OCI-LY7 (cell line): ENCODE results near the gene DHRS9. TPM values are rescaled to one million over a fixed set of nuclear protein-coding genes. Genes with fewer than 3 reads are reported as not detected.

ENCODE experiments used
- BruUV-seq: library from RNA; stranded (reverse); fragments of 400-500 nt; replicated peaks from 2 replicates; lab custom pipeline; 2021; lab: Mats Ljungman, UMichigan
- CTCF ChIA-PET: fragments of 300-600 bp; sonication (Branson Sonifier 250); formaldehyde crosslinking; loops from one replicate; lab custom pipeline; 2022; ENCODE audit warnings: antibody characterized with exemption; ENCODE audit not compliant: unreplicated experiment; lab: Charles Lee
- POLR2A ChIA-PET: fragments of 300-600 bp; sonication (Branson Sonifier 250); formaldehyde crosslinking; loops from one replicate; lab custom pipeline; 2022; ENCODE audit warnings: antibody characterized with exemption; lab: Charles Lee
- DNase-seq: peaks from one replicate; pipeline ENCODE4 v3.0.0-alpha.2; 2015; ENCODE audit warnings: low spot score
- H2AFZ ChIP-seq: fragments of 200-600 bp; sonication (generic), shearing (Covaris generic); 2 replicates; pipeline ENCODE4 v1.6.1; 2014; ENCODE audit warnings: mild to moderate bottlenecking, antibody characterized with exemption, low read length, moderate library complexity
- H3K27ac ChIP-seq: fragments of 200-600 bp; sonication (generic); 2 replicates; pipeline ENCODE4 v1.5.1; 2014; ENCODE audit warnings: mixed run types, low read depth, mild to moderate bottlenecking, moderate library complexity, low read length, inconsistent platforms; ENCODE audit not compliant: poor library complexity, severe bottlenecking
- H3K36me3 ChIP-seq: fragments of 200-600 bp; sonication (generic); 2 replicates; pipeline ENCODE4 v1.6.1; 2014; ENCODE audit warnings: mild to moderate bottlenecking, antibody characterized with exemption, low read length, moderate library complexity, mixed read lengths; ENCODE audit not compliant: insufficient read depth
- H3K4me1 ChIP-seq: fragments of 200-600 bp; sonication (generic); 2 replicates; pipeline ENCODE4 v1.5.1; 2014; ENCODE audit warnings: mild to moderate bottlenecking, low read length; ENCODE audit not compliant: insufficient read depth, poor library complexity, severe bottlenecking
- H3K4me2 ChIP-seq: fragments of 200-600 bp; sonication (generic); 2 replicates; pipeline ENCODE4 v1.6.1; 2014; ENCODE audit warnings: mild to moderate bottlenecking, low read length
- H3K4me3 ChIP-seq: fragments of 200-600 bp; sonication (generic); 2 replicates; pipeline ENCODE4 v1.5.1; 2014; ENCODE audit warnings: mild to moderate bottlenecking, low read depth, low read length; ENCODE audit not compliant: poor library complexity, severe bottlenecking
- H3K79me2 ChIP-seq: fragments of 200-600 bp; sonication (generic); 2 replicates; pipeline ENCODE4 v1.6.1; 2016; ENCODE audit warnings: low read depth, mild to moderate bottlenecking, low read length, moderate library complexity, mixed read lengths; ENCODE audit not compliant: insufficient read depth
- H3K9me2 ChIP-seq: fragments of 200-600 bp; sonication (generic); 2 replicates; pipeline ENCODE4 v1.6.1; 2016; ENCODE audit warnings: mild to moderate bottlenecking, low read length, mixed read lengths; ENCODE audit not compliant: insufficient read depth
- H3K9me3 ChIP-seq: fragments of 200-600 bp; sonication (generic); 2 replicates; pipeline ENCODE4 v1.6.1; 2014; ENCODE audit warnings: mild to moderate bottlenecking, mixed run types, low read length, mixed read lengths
- H4K20me1 ChIP-seq: fragments of 200-600 bp; sonication (generic); 2 replicates; pipeline ENCODE4 v1.6.1; 2014; ENCODE audit warnings: mild to moderate bottlenecking, antibody characterized with exemption, low read length, moderate library complexity, mixed read lengths; ENCODE audit not compliant: insufficient read depth
- CTCF ChIP-seq: fragments of 200-600 bp; sonication (generic); conservative IDR thresholded peaks from 2 replicates; pipeline ENCODE4 v1.5.1; 2014; ENCODE audit warnings: mild to moderate bottlenecking, antibody characterized with exemption, low read length, moderate library complexity, mixed read lengths
- EZH2phosphoT487 ChIP-seq: fragments of 200-600 bp; sonication (generic); IDR thresholded peaks from 2 replicates; pipeline ENCODE4 v1.6.1; 2018; ENCODE audit warnings: low read depth, borderline replicate concordance, mild to moderate bottlenecking, mixed run types, antibody characterized with exemption, low read length, moderate library complexity, mixed read lengths
- intact Hi-C: fragments of 100-400 bp; cut with micrococcal nuclease; formaldehyde crosslinking; loops from one replicate; pipeline ENCODE4 v1.10.0; 2022; ENCODE audit not compliant: unreplicated experiment
- total RNA-seq, 2 experiments: library from RNA; depleted of rRNA in 1 of 2; stranded (reverse); fragments of >200 nt in 1 of 2; shearing (Covaris generic) in 1 of 2; gene quantifications; 2 replicates each; pipeline ENCODE4 v1.2.3, GENCODE V29; 2014 to 2022

The DHRS9 gene
- total RNA-seq, 2 experiments from 2014 or later = 0.59 TPM; not detected in 1

DNA sequence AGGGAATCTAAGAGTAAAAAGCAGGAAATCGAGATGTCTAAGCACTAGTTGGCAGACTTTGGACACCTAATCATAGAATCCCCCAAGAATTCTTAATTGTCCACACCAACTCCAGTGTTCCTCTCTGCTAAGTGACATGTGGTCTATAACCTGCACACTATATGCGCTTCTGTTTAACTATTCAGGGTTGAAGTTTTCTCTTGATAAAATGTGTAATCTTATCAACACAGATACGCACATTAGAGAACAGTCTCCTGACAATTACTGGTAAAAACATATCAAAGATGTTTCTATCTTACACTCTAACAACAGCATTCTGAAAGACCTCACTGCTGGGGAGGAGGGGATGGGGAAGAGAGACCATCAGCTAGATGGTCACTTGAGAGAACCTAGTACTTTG, 42.1 kb upstream of the DHRS9 start:
- no peaks in the 10 kb centered on the region for H3K36me3 ChIP-seq
- intact Hi-C loops = no loop called here
- no peak overlapping the region for H3K4me2 ChIP-seq
- H3K9me2 ChIP-seq = no peaks in the 10 kb centered on the region
- BruUV-seq = no TSS peak
- H3K27ac ChIP-seq = no peak overlapping the region
- CTCF ChIA-PET = no interaction called here
- H3K79me2 ChIP-seq = no peaks in the 10 kb centered on the region
- no peak overlapping the region for H3K4me3 ChIP-seq
- DNase-seq = no peak
- H3K4me1 ChIP-seq = no peaks in the 10 kb centered on the region
- no peaks in the 10 kb centered on the region for H4K20me1 ChIP-seq
- TF ChIP-seq CTCF = no peak
- TF ChIP-seq EZH2phosphoT487 = no peak
- no peak overlapping the region for H2AFZ ChIP-seq
- no peaks in the 10 kb centered on the region for H3K9me3 ChIP-seq
- POLR2A ChIA-PET = interaction anchor here (0.6 to 0.7 kb wide), 2 partner anchors 8 to 135 kb away, joined by 3 read pairs; no protein-coding TSS in a partner anchor

DNA sequence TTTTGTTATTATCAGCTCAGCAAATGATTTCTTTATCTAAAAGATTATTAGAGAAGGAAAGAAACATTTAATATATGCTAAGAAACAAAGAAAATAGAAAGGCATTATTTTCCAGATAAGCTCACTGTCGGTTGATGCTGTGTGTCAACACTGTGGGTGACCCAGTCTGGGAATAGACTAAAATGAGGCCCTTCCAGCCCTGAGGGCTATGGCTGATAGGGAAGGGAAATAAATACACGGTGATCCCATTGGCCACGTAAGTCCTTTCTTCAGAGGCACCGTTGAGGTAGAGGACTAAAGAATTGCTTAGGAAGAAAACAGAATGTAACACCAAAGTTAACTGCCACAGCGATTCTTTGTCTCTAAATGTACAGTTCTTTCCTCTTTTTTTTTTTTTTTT, 40.0 kb upstream of the DHRS9 start:
- Histone ChIP-seq H3K36me3 (no peaks in the 10 kb centered on the region), H3K4me3 (no peak overlapping the region), H2AFZ (no peak overlapping the region), H3K79me2 (no peaks in the 10 kb centered on the region), H3K27ac (no peak overlapping the region), H3K4me1 (no peaks in the 10 kb centered on the region), H3K4me2 (no peak overlapping the region), H3K9me3 (no peaks in the 10 kb centered on the region), H4K20me1 (no peaks in the 10 kb centered on the region), H3K9me2 (no peaks in the 10 kb centered on the region)
- TF ChIP-seq CTCF = no peak
- TF ChIP-seq EZH2phosphoT487 = no peak
- no TSS peak for BruUV-seq
- intact Hi-C loops = no loop called here
- ChIA-PET CTCF (no interaction called here), POLR2A (interaction anchor here (0.5 to 0.9 kb wide), 4 partner anchors 15 to 1446 kb away, joined by 3 read pairs; no protein-coding TSS in a partner anchor)
- DNase-seq = no peak

DNA sequence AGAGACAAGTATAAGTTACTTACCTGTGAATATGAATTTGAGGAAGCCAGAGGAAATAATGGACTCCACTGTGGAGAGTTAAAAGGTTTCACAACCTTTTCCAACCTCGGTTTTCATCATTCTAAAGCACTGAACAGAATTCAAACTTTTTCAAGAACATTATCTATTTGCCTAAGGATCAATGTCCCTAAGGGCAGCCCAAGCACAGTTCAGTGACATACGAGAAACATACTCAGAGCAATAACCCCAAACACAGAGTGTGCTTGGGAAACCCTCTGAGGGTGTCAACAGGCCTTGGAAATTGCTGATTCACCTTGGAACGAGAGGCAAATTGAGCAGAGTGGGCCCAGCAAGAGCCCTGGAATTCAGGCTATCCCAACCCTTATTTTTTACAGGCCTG, 38.2 kb upstream of the DHRS9 start, which contains the start of gene ABCB11:
ABCB11 (minus strand) TSS at position 123 of the 400 bp plus-strand sequence. CDS start 13,199 bp downstream, outside the sequence.
- no peak within 1 kb of the TSS for H3K4me2 ChIP-seq
- H3K9me2 ChIP-seq = no peaks in the 10 kb centered on the region
- no TSS peak for BruUV-seq
- H2AFZ ChIP-seq = no peak within 1 kb of the TSS
- no peaks in the 10 kb centered on the region for H4K20me1 ChIP-seq
- no peak within 1 kb of the TSS for H3K27ac ChIP-seq
- no peaks in the 10 kb centered on the region for H3K79me2 ChIP-seq
- no peaks in the 10 kb centered on the region for H3K36me3 ChIP-seq
- no peak for TF ChIP-seq EZH2phosphoT487
- TF ChIP-seq CTCF = no peak
- no peak for DNase-seq
- ChIA-PET POLR2A (no interaction called here), CTCF (no interaction called here)
- no peak within 1 kb of the TSS for H3K4me3 ChIP-seq
- H3K4me1 ChIP-seq = no peaks in the 10 kb centered on the region
- no peaks in the 10 kb centered on the region for H3K9me3 ChIP-seq
- intact Hi-C loops = no loop called here
